IMR-90 (cell line): ENCODE data around the gene MYH11. TPM values are rescaled to one million over a fixed set of nuclear protein-coding genes. Genes with fewer than 3 reads are reported as not detected.

Experiments used
- ATAC-seq: fragments of 200-7000 bp; cut with Tn5 transposase; 2 replicates; pipeline ENCODE4 v1.9.1; 2020; ENCODE audit warnings: low read depth, mild to moderate bottlenecking, moderate library complexity
- BruUV-seq: library from RNA; stranded (reverse); fragments of 400-500 nt; replicated peaks from 2 replicates; lab custom pipeline; 2021; lab: Mats Ljungman, UMichigan
- CTCF ChIA-PET: fragments of 300-600 bp; formaldehyde crosslinking; extraction: SDS; loops from one replicate; lab custom pipeline; 2021; ENCODE audit warnings: antibody characterized with exemption; lab: Yijun Ruan, JAX
- POLR2A ChIA-PET: fragments of 300-600 bp; sonication (Branson Sonifier 250); formaldehyde crosslinking; loops from one replicate; lab custom pipeline; 2022; ENCODE audit warnings: antibody characterized with exemption; ENCODE audit not compliant: unreplicated experiment; lab: Charles Lee
- DNase-seq: peaks from one replicate; pipeline ENCODE4 v3.0.0; 2013
- H2AFZ ChIP-seq: replicated peaks from 2 replicates; pipeline ENCODE3; 2013; ENCODE audit warnings: low read length, mild to moderate bottlenecking; ENCODE audit not compliant: poor library complexity
- H2AK5ac ChIP-seq: 2 replicates; pipeline ENCODE4 v1.6.1; 2013; ENCODE audit warnings: low read depth, low read length, inconsistent platforms
- H2AK9ac ChIP-seq: replicated peaks from 2 replicates; pipeline ENCODE3; 2013; ENCODE audit warnings: mild to moderate bottlenecking, low read depth, low read length, moderate library complexity; ENCODE audit not compliant: poor library complexity
- H2BK120ac ChIP-seq: 2 replicates; pipeline ENCODE4 v1.6.1; 2013; ENCODE audit warnings: low read depth, low read length, inconsistent platforms
- H2BK15ac ChIP-seq: 3 replicates; pipeline ENCODE4 v1.6.1; 2013; ENCODE audit warnings: low read depth, low read length, inconsistent platforms
- H2BK20ac ChIP-seq: 2 replicates; pipeline ENCODE4 v1.6.1; 2013; ENCODE audit warnings: low read depth, mild to moderate bottlenecking, inconsistent platforms, low read length, moderate library complexity
- H2BK5ac ChIP-seq: 2 replicates; pipeline ENCODE4 v1.6.1; 2013; ENCODE audit warnings: mild to moderate bottlenecking, low read depth, low read length, inconsistent platforms; ENCODE audit not compliant: poor library complexity, severe bottlenecking
- H3K14ac ChIP-seq: replicated peaks from 2 replicates; pipeline ENCODE4 v1.6.1; 2013; ENCODE audit warnings: low read depth, low read length, inconsistent platforms
- H3K18ac ChIP-seq: 2 replicates; pipeline ENCODE4 v1.6.1; 2013; ENCODE audit warnings: low read depth, low read length, control low read depth
- H3K23ac ChIP-seq: 2 replicates; pipeline ENCODE4 v1.6.1; 2013; ENCODE audit warnings: low read depth, low read length, inconsistent platforms
- H3K27ac ChIP-seq: 2 replicates; pipeline ENCODE4 v1.5.1; 2013; ENCODE audit warnings: mild to moderate bottlenecking, control low read depth, low read length; ENCODE audit not compliant: insufficient read depth
- H3K27me3 ChIP-seq: 2 replicates; pipeline ENCODE4 v1.6.1; 2013; ENCODE audit warnings: low read length; ENCODE audit not compliant: control insufficient read depth, insufficient read depth
- H3K36me3 ChIP-seq: 2 replicates; pipeline ENCODE4 v1.6.1; 2013; ENCODE audit warnings: low read length, mixed read lengths; ENCODE audit not compliant: control insufficient read depth, insufficient read depth
- H3K4ac ChIP-seq: 2 replicates; pipeline ENCODE4 v1.6.1; 2013; ENCODE audit warnings: low read depth, low read length, inconsistent platforms
- H3K4me1 ChIP-seq: 2 replicates; pipeline ENCODE4 v1.6.1; 2013; ENCODE audit warnings: low read length, mixed read lengths; ENCODE audit not compliant: control insufficient read depth, insufficient read depth
- H3K4me2 ChIP-seq: 2 replicates; pipeline ENCODE4 v1.6.1; 2013; ENCODE audit warnings: low read depth, mild to moderate bottlenecking, control low read depth, low read length, moderate library complexity
- H3K4me3 ChIP-seq: 2 replicates; pipeline ENCODE4 v1.5.1; 2013; ENCODE audit warnings: low read depth, mild to moderate bottlenecking, control low read depth, low read length, moderate library complexity; ENCODE audit not compliant: insufficient read depth
- H3K56ac ChIP-seq: 2 replicates; pipeline ENCODE4 v1.6.1; 2013; ENCODE audit warnings: low read length, inconsistent platforms; ENCODE audit not compliant: insufficient read depth; ENCODE audit errors: extremely low read depth
- H3K79me1 ChIP-seq, 2 experiments: 2 replicates each; pipeline ENCODE4 v1.6.1; 2013; ENCODE audit warnings: low read length in 2 of 2, inconsistent platforms in 1 of 2, low read depth in 1 of 2
- H3K9ac ChIP-seq: 2 replicates; pipeline ENCODE4 v1.6.1; 2013; ENCODE audit warnings: low read depth, low read length, control low read depth
- H3K9me1 ChIP-seq: 2 replicates; pipeline ENCODE4 v1.6.1; 2013; ENCODE audit warnings: low read length, inconsistent platforms; ENCODE audit not compliant: insufficient read depth
- H3K9me3 ChIP-seq: 2 replicates; pipeline ENCODE4 v1.6.1; 2013; ENCODE audit warnings: low read length; ENCODE audit not compliant: control insufficient read depth, insufficient read depth
- H4K20me1 ChIP-seq: 2 replicates; pipeline ENCODE4 v1.6.1; 2013; ENCODE audit warnings: low read length, inconsistent platforms; ENCODE audit not compliant: insufficient read depth
- H4K5ac ChIP-seq: 2 replicates; pipeline ENCODE4 v1.6.1; 2013; ENCODE audit warnings: mild to moderate bottlenecking, low read depth, low read length, control low read depth
- H4K8ac ChIP-seq, 2 experiments: 2 replicates each; pipeline ENCODE4 v1.6.1; 2013; ENCODE audit warnings: low read depth in 2 of 2, low read length in 2 of 2, control low read depth in 1 of 2, inconsistent platforms in 1 of 2
- H4K91ac ChIP-seq: 2 replicates; pipeline ENCODE4 v1.6.1; 2013; ENCODE audit warnings: low read depth, low read length, inconsistent platforms; ENCODE audit not compliant: insufficient read depth
- CEBPB ChIP-seq: IDR thresholded peaks from 2 replicates; pipeline ENCODE4 v1.6.1; 2012; ENCODE audit warnings: low read depth, low read length, improper control_type of control experiment
- FOS ChIP-seq: fragments of 150-350 bp; IDR thresholded peaks from 2 replicates; pipeline ENCODE4 v1.6.1; 2016; ENCODE audit warnings: low read depth, low read length
- MAZ ChIP-seq: IDR thresholded peaks from 2 replicates; pipeline ENCODE4 v1.6.1; 2012; ENCODE audit warnings: low read depth, mild to moderate bottlenecking, low read length, improper control_type of control experiment, moderate library complexity, borderline replicate concordance
- MXI1 ChIP-seq: IDR thresholded peaks from 2 replicates; pipeline ENCODE4 v1.6.1; 2012; ENCODE audit warnings: low read depth, mild to moderate bottlenecking, low read length, moderate library complexity, borderline replicate concordance
- RFX5 ChIP-seq: IDR thresholded peaks from 2 replicates; pipeline ENCODE4 v1.8.0; 2012; ENCODE audit warnings: low read depth, mild to moderate bottlenecking, low read length, moderate library complexity
- USF2 ChIP-seq: fragments of 150-350 bp; IDR thresholded peaks from 2 replicates; pipeline ENCODE4 v1.6.1; 2017; ENCODE audit warnings: mild to moderate bottlenecking, antibody characterized with exemption, low read length, low read depth
- WGBS, 2 experiments: methylation state at CpG; one replicate each; pipeline versions ENCODE4 v1.1.5 to v1.1.7; 2013; ENCODE audit warnings: missing lambda C conversion rate in 2 of 2; ENCODE audit not compliant: insufficient read length in 1 of 2; ENCODE audit errors: extremely low coverage in 2 of 2; 5-methylcytosine and 5-hydroxymethylcytosine counted together
- dilution Hi-C: fragments of 300-500 bp; cut with HindIII; formaldehyde crosslinking; loops from one replicate; pipeline ENCODE4 v1.14.3; 2018; ENCODE audit warnings: low sequenced_read_pairs; ENCODE audit not compliant: unreplicated experiment
- in situ Hi-C: fragments of 300-500 bp; cut with MboI; formaldehyde crosslinking; loops from 3 replicates; pipeline ENCODE4 v1.14.3; 2019; ENCODE audit warnings: low sequenced_read_pairs, inconsistent platforms, mixed read lengths
- intact Hi-C: fragments of 100-400 bp; cut with micrococcal nuclease; formaldehyde crosslinking; loops from 2 replicates; pipeline ENCODE4 v1.10.0; 2022
- polyA plus RNA-seq, 3 experiments: library from polyadenylated mRNA; depleted of rRNA; stranded (reverse); fragments of >200 nt; gene quantifications; 2 replicates each; pipeline ENCODE4 v1.2.3, GENCODE V29; 2012; ENCODE audit warnings: low replicate concordance in 1 of 3
- total RNA-seq: library from RNA; depleted of rRNA; stranded (reverse); fragments of >200 nt; gene quantifications from 2 replicates; pipeline ENCODE4 v1.2.3, GENCODE V29; 2012

The MYH11 gene
- total and polyA plus RNA-seq, 2 of the 4 experiments (the other 2 are of a cell fraction): under 0.01 to 0.12 TPM

- Histone ChIP-seq H3K4me3 (no peak overlapping the region), H4K91ac (peak overlapping the region; percentile 67), H3K4me2 (peak overlapping the region; percentile 49), H2AFZ (peak overlapping the region; percentile 83), H4K5ac (no peak overlapping the region), H2BK5ac (peak overlapping the region; percentile 63), H4K20me1 (peaks cover 8% of the 10 kb centered on the region; the same call in 1 of the 2 replicates), H3K4ac (peak overlapping the region; percentile 81), H3K4me1 (peaks cover 11% of the 10 kb centered on the region), H3K9ac (peak overlapping the region; percentile 11; the same call in 1 of the 2 replicates), H3K56ac (peak overlapping the region; percentile 60), H3K9me3 (no peaks in the 10 kb centered on the region), H2AK9ac (peak overlapping the region; percentile 22), H2BK120ac (peak overlapping the region; percentile 67), H3K36me3 (peaks cover 19% of the 10 kb centered on the region), H3K9me1 (peaks cover 9% of the 10 kb centered on the region), H3K18ac (peak overlapping the region; percentile 6; the same call in 1 of the 2 replicates), H3K23ac (peak overlapping the region; percentile 46), H3K27me3 (no peaks in the 10 kb centered on the region), H3K27ac (peak overlapping the region; percentile 64), H3K14ac (peak overlapping the region; percentile 49), H4K8ac (peak overlapping the region; percentile 11 to 75; a peak in 1 of 4 replicates), H2BK15ac (peak overlapping the region; percentile 67), H2AK5ac (peak overlapping the region; percentile 71), H3K79me1 (peaks cover 31 to 58% of the 10 kb centered on the region in 2 experiments), H2BK20ac (peak overlapping the region; percentile 63)
- BruUV-seq: no TSS peak
- ATAC-seq: peak; percentile 99
- ChIA-PET POLR2A (interaction anchor here (0.5 to 0.6 kb wide), 2 partner anchors 13 to 77 kb away, joined by 3 to 12 read pairs; no protein-coding TSS in a partner anchor), CTCF (interaction anchor here (0.6 to 2.4 kb wide), 3 partner anchors 10 to 237 kb away, joined by 5 to 14 read pairs (median 5); no protein-coding TSS in a partner anchor)
- peak; percentile 96 for DNase-seq
- dilution Hi-C loops (no loop called here), in situ Hi-C loops (no loop called here), intact Hi-C loops (loop anchor here (2.0 kb wide), 1 partner anchor 22 kb away; the partner anchor contains the start of gene NDE1)
- peak; percentile 29; the same call in 1 of the 2 replicates for TF ChIP-seq RFX5
- TF ChIP-seq USF2: no peak
- TF ChIP-seq MXI1: peak; percentile 52; the same call in 1 of the 2 replicates
- peak; percentile 72; the same call in 1 of the 2 replicates for TF ChIP-seq MAZ
- TF ChIP-seq FOS: 0 out of 2 replicates have a peak, but pooled peaks have one; percentile 18
- TF ChIP-seq CEBPB: peak; percentile 100
- WGBS, 2 experiments: 6% methylated on average over 3 of the region's 20 CpGs; no CpG with 5 or more reads in 1 of the 2 experiments
Observed at GRCh38 chr16:15672514-15673167, 184.2 kb downstream of the MYH11 start.
